GM12865 (cell line): ENCODE data around the gene DCLK2.

Experiments
- DNase-seq: peaks from one replicate; pipeline ENCODE4 v3.0.0; 2010; ENCODE audit warnings: low read depth
- H3K4me3 ChIP-seq: 2 replicates; pipeline ENCODE4 v1.5.1; 2011; ENCODE audit warnings: mild to moderate bottlenecking, low read depth, low read length, control low read depth
- CTCF ChIP-seq: IDR thresholded peaks from 2 replicates; pipeline ENCODE4 v1.5.1; 2011; ENCODE audit warnings: low read length, control low read depth, low read depth, inconsistent platforms; ENCODE audit not compliant: insufficient read depth; ENCODE audit errors: missing control alignments

Gene DCLK2

GRCh38 chr4:150244600-150244999 is 166.4 kb downstream of the DCLK2 start:
- no peak for TF ChIP-seq CTCF
- DNase-seq: no peak
- no peak overlapping the region for H3K4me3 ChIP-seq

GRCh38 chr4:150247184-150247583 is 168.9 kb downstream of the DCLK2 start:
- TF ChIP-seq CTCF: no peak
- no peak for DNase-seq
- no peak overlapping the region for H3K4me3 ChIP-seq

GRCh38 chr4:150248181-150248580 is 169.9 kb downstream of the DCLK2 start:
- H3K4me3 ChIP-seq: no peak overlapping the region
- DNase-seq: no peak
- no peak for TF ChIP-seq CTCF

- H3K4me3 ChIP-seq: no peak overlapping the region
- TF ChIP-seq CTCF: no peak
- DNase-seq: no peak
Measured at GRCh38 chr4:150250293-150250997, 172.2 kb downstream of the DCLK2 start.

GRCh38 chr4:150250998-150251651 is 172.9 kb downstream of the DCLK2 start:
- H3K4me3 ChIP-seq: no peak overlapping the region
- TF ChIP-seq CTCF: no peak
- DNase-seq: no peak

GRCh38 chr4:150251752-150252190 is 173.5 kb downstream of the DCLK2 start:
- DNase-seq: no peak
- TF ChIP-seq CTCF: no peak
- no peak overlapping the region for H3K4me3 ChIP-seq

- no peak for TF ChIP-seq CTCF
- H3K4me3 ChIP-seq: no peak overlapping the region
- DNase-seq: no peak
Measured at GRCh38 chr4:150252306-150252705, 174.1 kb downstream of the DCLK2 start.
